MG63 (cell line): Measurements from ENCODE around the gene LBHD2. TPM values are rescaled to one million over a fixed set of nuclear protein-coding genes. Genes with fewer than 3 reads are reported as not detected.

Experiments
- DNase-seq: peaks from one replicate; pipeline ENCODE4 v3.0.0-alpha.2; 2020
- H3K27me3 ChIP-seq: fragments of 250-450 bp; sonication (Bioruptor Pico); 2 replicates; pipeline ENCODE4 v1.5.1; 2020; ENCODE audit warnings: mild to moderate bottlenecking, moderate library complexity
- H3K36me3 ChIP-seq: fragments of 250-450 bp; sonication (Bioruptor Pico); 2 replicates; pipeline ENCODE4 v1.5.1; 2020; ENCODE audit warnings: mild to moderate bottlenecking, moderate library complexity
- H3K4me3 ChIP-seq: fragments of 250-450 bp; sonication (Bioruptor Pico); 2 replicates; pipeline ENCODE4 v1.5.1; 2020; ENCODE audit warnings: mild to moderate bottlenecking, moderate library complexity
- H3K9me3 ChIP-seq: fragments of 250-450 bp; sonication (Bioruptor Pico); 2 replicates; pipeline ENCODE4 v1.5.1; 2020; ENCODE audit warnings: mild to moderate bottlenecking, moderate library complexity
- total RNA-seq: library from RNA; depleted of rRNA; stranded (reverse); fragments of >200 nt; shearing (Covaris generic); gene quantifications from 2 replicates; pipeline ENCODE4 v1.2.3, GENCODE V29; 2014; ENCODE audit warnings: low replicate concordance

LBHD2 gene
- total RNA-seq, 1 experiment from 2014 or later = not detected

GRCh38 chr14:103130017-103130764, 46.2 kb downstream of the LBHD2 start:
- H3K36me3 ChIP-seq = peaks cover 11% of the 10 kb centered on the region
- no peaks in the 10 kb centered on the region for H3K27me3 ChIP-seq
- no peak overlapping the region for H3K4me3 ChIP-seq
- H3K9me3 ChIP-seq = no peaks in the 10 kb centered on the region
- DNase-seq = no peak

GRCh38 chr14:103130965-103131364, 47.0 kb downstream of the LBHD2 start:
- H3K4me3 ChIP-seq = no peak overlapping the region
- no peaks in the 10 kb centered on the region for H3K9me3 ChIP-seq
- peak; percentile 54 for DNase-seq
- no peaks in the 10 kb centered on the region for H3K27me3 ChIP-seq
- H3K36me3 ChIP-seq = peaks cover 14% of the 10 kb centered on the region

- no peaks in the 10 kb centered on the region for H3K9me3 ChIP-seq
- H3K36me3 ChIP-seq = peaks cover 14% of the 10 kb centered on the region
- no peak overlapping the region for H3K4me3 ChIP-seq
- no peaks in the 10 kb centered on the region for H3K27me3 ChIP-seq
- DNase-seq = no peak
These were observed 47.6 kb downstream of the LBHD2 start for GRCh38 chr14:103131580-103131979.

GRCh38 chr14:103132381-103133209, 48.6 kb downstream of the LBHD2 start:
- H3K4me3 ChIP-seq = no peak overlapping the region
- peaks cover 16% of the 10 kb centered on the region for H3K36me3 ChIP-seq
- no peaks in the 10 kb centered on the region for H3K27me3 ChIP-seq
- no peaks in the 10 kb centered on the region for H3K9me3 ChIP-seq
- no peak for DNase-seq

- no peak overlapping the region for H3K4me3 ChIP-seq
- H3K9me3 ChIP-seq = no peaks in the 10 kb centered on the region
- H3K36me3 ChIP-seq = peaks cover 10% of the 10 kb centered on the region
- no peaks in the 10 kb centered on the region for H3K27me3 ChIP-seq
- no peak for DNase-seq
These were observed 49.5 kb downstream of the LBHD2 start for GRCh38 chr14:103133210-103134140.

DNA sequence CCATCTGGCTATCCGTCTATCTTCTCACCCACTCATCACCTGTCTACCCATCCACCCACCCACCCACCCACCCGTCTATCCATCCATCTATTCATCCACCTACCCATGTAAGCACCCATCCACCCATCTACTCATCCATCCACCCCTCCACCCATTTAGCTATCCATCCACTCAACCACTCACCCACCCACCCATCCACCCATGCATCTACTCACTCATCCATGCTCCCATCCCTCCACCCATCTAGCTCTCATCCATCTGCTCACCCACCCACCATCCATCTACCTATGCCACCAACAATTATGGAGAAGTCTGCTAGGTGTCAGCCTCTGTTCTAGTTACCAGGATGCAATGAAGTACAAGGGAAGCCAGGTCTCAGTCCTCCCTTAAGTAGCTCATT, 50.4 kb downstream of the LBHD2 start:
- no peak overlapping the region for H3K4me3 ChIP-seq
- peaks cover 10% of the 10 kb centered on the region for H3K36me3 ChIP-seq
- no peaks in the 10 kb centered on the region for H3K27me3 ChIP-seq
- H3K9me3 ChIP-seq = no peaks in the 10 kb centered on the region
- no peak for DNase-seq

DNA sequence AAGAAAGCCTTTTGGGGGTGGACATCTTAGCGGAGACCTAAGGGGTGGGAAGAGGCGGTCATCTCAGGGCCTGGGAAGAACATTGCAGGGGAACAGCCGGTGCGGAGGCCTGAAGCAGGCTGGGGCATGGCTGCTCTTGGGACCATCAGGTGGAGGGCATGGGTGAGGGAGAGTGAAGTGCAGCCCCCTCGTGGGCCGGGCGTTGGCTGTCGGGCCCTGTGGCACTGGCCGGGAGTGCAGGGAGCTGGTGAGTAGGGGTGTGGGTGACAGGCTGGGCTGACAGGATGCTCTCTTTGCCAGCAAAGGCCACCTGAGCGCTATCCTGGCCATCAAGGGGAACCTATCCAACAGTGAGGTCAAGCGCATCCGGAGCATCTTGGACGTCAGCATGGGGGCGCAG, 50.9 kb downstream of the LBHD2 start:
- Histone ChIP-seq H3K36me3 (peaks cover 10% of the 10 kb centered on the region), H3K9me3 (no peaks in the 10 kb centered on the region), H3K27me3 (no peaks in the 10 kb centered on the region), H3K4me3 (no peak overlapping the region)
- DNase-seq = no peak

DNA sequence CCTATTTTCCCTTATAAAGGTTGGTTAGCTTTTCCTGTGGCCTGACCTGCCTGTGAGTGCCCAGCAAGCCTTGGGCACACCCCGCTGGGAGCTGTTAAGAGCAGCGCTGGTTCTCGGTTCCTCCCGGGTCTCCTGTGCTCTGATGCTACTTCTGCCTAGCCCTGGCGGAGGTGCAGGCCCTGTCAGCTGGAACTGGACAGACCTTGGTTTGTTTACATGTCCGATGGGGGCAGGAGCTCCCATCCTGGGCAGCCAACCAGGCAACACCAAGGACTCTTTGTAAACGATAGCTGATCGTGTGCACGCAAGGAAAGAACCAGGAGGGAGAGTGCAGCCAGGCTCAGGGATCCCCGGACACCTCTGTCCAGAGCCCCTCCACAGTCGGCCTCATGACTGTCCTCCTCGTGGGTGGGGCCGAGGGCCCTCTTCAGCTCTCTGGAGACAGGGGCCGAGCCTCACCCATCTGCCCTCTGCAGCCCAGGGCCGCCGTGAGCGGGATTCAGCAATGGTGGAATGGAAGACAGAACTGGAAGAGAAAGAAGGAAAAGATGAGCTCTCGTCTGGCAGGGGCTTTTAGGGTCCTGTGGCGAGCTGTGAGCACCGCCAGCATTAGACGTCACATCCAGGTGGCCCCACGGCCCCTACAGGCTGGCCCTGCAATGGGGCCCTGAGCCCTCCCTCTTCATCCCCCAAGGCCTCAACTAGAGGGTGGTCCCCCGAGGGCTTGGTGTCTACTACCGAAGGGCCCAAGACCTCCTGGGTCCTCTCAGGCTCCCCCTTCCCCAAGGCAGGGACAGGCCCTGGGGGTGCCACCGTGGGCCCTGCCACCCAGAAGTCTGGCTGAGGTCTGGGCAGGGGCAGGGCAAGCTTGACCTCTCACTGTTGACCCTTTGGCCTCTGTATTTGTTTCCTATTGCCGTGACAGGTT, 51.6 kb downstream of the LBHD2 start:
- no peak for DNase-seq
- Histone ChIP-seq H3K36me3 (peaks cover 10% of the 10 kb centered on the region), H3K27me3 (no peaks in the 10 kb centered on the region), H3K9me3 (no peaks in the 10 kb centered on the region), H3K4me3 (no peak overlapping the region)

DNA sequence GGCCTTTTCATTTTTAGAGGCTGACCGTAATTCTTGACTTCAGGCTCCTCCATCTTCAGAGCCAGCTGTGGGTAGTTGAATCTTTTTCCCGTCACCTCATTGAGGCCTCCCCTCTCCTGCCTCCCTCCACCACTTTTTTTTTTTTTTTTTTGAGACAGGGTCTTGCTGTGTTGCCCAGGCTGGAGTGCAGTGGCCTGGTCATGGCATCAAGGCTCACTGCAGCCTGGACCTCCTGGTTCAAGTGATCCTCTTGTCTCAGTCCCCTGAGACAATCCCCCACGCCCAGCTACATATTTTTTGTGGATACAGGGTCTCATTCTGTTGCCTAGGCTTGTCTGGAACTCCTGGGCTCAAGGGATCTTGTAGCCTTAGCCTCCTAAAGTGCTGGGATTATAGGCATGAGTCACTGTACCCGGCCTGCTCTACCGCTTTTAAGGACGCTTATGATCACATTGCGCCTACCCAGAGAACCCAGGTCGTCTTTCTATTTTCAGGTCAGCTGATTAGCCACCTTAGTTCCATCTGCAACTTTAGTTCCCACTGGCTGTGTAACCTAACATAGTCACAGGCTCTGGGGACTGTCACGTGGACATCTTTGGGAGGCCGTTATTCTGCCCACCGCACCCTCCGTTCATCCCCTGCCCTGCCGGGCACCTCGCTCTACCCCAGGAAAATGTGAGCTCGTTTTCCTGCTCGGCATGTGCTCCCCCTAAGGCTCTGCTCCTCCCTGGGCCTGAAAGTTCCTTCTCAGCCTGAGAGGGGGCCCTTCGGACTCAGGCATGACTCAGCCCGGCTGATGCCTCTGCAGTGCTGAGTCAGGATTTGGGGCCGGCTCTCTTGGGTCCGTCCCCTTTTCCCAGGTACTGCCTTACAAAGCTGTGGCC, 52.6 kb downstream of the LBHD2 start:
- no peaks in the 10 kb centered on the region for H3K9me3 ChIP-seq
- peak; percentile 74 for DNase-seq
- no peak overlapping the region for H3K4me3 ChIP-seq
- H3K36me3 ChIP-seq = peaks cover 10% of the 10 kb centered on the region
- H3K27me3 ChIP-seq = no peaks in the 10 kb centered on the region

GRCh38 chr14:103137689-103138300, 53.8 kb downstream of the LBHD2 start:
- DNase-seq = no peak
- Histone ChIP-seq H3K36me3 (peaks cover 10% of the 10 kb centered on the region), H3K4me3 (no peak overlapping the region), H3K9me3 (no peaks in the 10 kb centered on the region), H3K27me3 (no peaks in the 10 kb centered on the region)

- no peak overlapping the region for H3K4me3 ChIP-seq
- DNase-seq = no peak
- peaks cover 7% of the 10 kb centered on the region for H3K36me3 ChIP-seq
- H3K9me3 ChIP-seq = no peaks in the 10 kb centered on the region
- H3K27me3 ChIP-seq = no peaks in the 10 kb centered on the region
These were observed 54.5 kb downstream of the LBHD2 start for GRCh38 chr14:103138301-103139131.

GRCh38 chr14:103139132-103140025, 55.4 kb downstream of the LBHD2 start:
- Histone ChIP-seq H3K9me3 (no peaks in the 10 kb centered on the region), H3K4me3 (no peak overlapping the region), H3K36me3 (peaks cover 7% of the 10 kb centered on the region), H3K27me3 (no peaks in the 10 kb centered on the region)
- DNase-seq = no peak
